Measurements from ENCODE around the gene LRRC26.

LRRC26 gene

GRCh38 chr9:137163365-137163715 lies 6.5 kb downstream of the LRRC26 start:
- DNase-seq (ENCODE audit: low read depth, low spot score) = no peak
- POLR2A ChIA-PET = interaction anchor here (1.8 kb wide), 1 partner anchor 78 kb away, joined by 6 read pairs; the partner anchor contains the start of gene TUBB4B
- TF ChIP-seq CTCF (IDR thresholded peaks at IDR 0.05; ENCODE audit: insufficient read depth, low read length, missing control alignments) = no peak
- CTCF ChIA-PET = interaction anchor here (1.2 kb wide), 1 partner anchor 61 kb away, joined by 3 read pairs; no protein-coding TSS in a partner anchor
- peak overlapping the region; percentile 37 for H3K4me3 ChIP-seq (ENCODE audit: low read depth, low read length)

DNA sequence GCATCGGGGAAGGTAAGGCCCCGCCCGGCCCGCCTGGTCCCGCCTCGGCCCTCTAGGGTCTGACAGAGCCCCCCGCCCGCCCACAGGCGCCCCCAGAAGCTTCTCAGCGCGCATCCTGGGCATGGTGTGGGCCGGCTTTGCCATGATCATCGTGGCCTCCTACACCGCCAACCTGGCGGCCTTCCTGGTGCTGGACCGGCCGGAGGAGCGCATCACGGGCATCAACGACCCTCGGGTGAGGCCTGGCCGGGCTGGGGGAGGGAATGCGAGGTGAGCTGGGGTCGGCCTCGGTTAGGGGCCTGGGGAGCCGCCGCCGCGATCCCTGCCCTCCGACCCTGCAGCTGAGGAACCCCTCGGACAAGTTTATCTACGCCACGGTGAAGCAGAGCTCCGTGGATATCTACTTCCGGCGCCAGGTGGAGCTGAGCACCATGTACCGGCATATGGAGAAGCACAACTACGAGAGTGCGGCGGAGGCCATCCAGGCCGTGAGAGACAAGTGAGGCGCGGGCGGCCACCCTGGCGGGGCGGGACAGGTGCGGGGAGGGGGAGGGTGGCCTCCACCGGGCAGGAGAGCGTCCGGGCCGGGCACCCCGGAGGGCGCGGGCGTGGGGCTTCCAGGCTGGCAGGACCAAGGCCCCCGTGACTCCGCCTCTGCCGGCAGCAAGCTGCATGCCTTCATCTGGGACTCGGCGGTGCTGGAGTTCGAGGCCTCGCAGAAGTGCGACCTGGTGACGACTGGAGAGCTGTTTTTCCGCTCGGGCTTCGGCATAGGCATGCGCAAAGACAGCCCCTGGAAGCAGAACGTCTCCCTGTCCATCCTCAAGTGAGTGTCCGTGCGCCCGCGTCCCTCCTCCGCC lies 7.1 kb downstream of the LRRC26 start:
- POLR2A ChIA-PET = interaction anchor here (1.8 kb wide), 1 partner anchor 78 kb away, joined by 6 read pairs; the partner anchor contains the start of gene TUBB4B
- TF ChIP-seq CTCF (IDR thresholded peaks at IDR 0.05; ENCODE audit: insufficient read depth, low read length, missing control alignments) = no peak
- peak overlapping the region; percentile 37 for H3K4me3 ChIP-seq (ENCODE audit: low read depth, low read length)
- CTCF ChIA-PET = interaction anchor here (1.2 kb wide), 1 partner anchor 62 kb away, joined by 3 read pairs; no protein-coding TSS in a partner anchor
- DNase-seq (ENCODE audit: low read depth, low spot score) = no peak

- no peak for DNase-seq (ENCODE audit: low read depth, low spot score)
- ChIA-PET CTCF (no interaction called here), POLR2A (no interaction called here)
- H3K4me3 ChIP-seq (ENCODE audit: low read depth, low read length) = no peak overlapping the region
- TF ChIP-seq CTCF (IDR thresholded peaks at IDR 0.05; ENCODE audit: insufficient read depth, low read length, missing control alignments) = no peak
Measured at GRCh38 chr9:137161558-137162486, 8.0 kb downstream of the LRRC26 start.

- no peak for TF ChIP-seq CTCF (IDR thresholded peaks at IDR 0.05; ENCODE audit: insufficient read depth, low read length, missing control alignments)
- POLR2A ChIA-PET = no interaction called here
- no peak for DNase-seq (ENCODE audit: low read depth, low spot score)
- CTCF ChIA-PET = no interaction called here
- no peak overlapping the region for H3K4me3 ChIP-seq (ENCODE audit: low read depth, low read length)
Measured at GRCh38 chr9:137160716-137161557, 8.9 kb downstream of the LRRC26 start.

- DNase-seq (ENCODE audit: low read depth, low spot score) = no peak
- POLR2A ChIA-PET = no interaction called here
- H3K4me3 ChIP-seq (ENCODE audit: low read depth, low read length) = no peak overlapping the region
- no peak for TF ChIP-seq CTCF (IDR thresholded peaks at IDR 0.05; ENCODE audit: insufficient read depth, low read length, missing control alignments)
- CTCF ChIA-PET = no interaction called here
Measured at GRCh38 chr9:137160054-137160425, 9.8 kb downstream of the LRRC26 start.

All from AG04449 (cell line).